Activated naive CD8-positive, alpha-beta T cell treated with anti-CD3 and anti-CD28 coated beads for 36 hours (primary cell): ENCODE results near the gene IP6K2. TPM values are rescaled to one million over a fixed set of nuclear protein-coding genes. Genes with fewer than 3 reads are reported as not detected.

Experiments
- DNase-seq: peaks from one replicate; pipeline ENCODE4 v3.0.0; 2021
- H3K27ac Mint-ChIP-seq: one replicate; pipeline ENCODE4 v1.8.0; 2022; ENCODE audit warnings: mild to moderate bottlenecking, moderate library complexity, mixed read lengths
- H3K27me3 Mint-ChIP-seq: one replicate; pipeline ENCODE4 v1.8.0; 2022; ENCODE audit warnings: mild to moderate bottlenecking, mixed read lengths
- H3K36me3 Mint-ChIP-seq: one replicate; pipeline ENCODE4 v1.8.0; 2021; ENCODE audit warnings: mild to moderate bottlenecking, mixed read lengths
- H3K4me1 Mint-ChIP-seq: one replicate; pipeline ENCODE4 v1.8.0; 2021; ENCODE audit warnings: mixed read lengths
- H3K4me3 Mint-ChIP-seq: one replicate; pipeline ENCODE4 v1.8.0; 2022; ENCODE audit warnings: mild to moderate bottlenecking, moderate library complexity, mixed read lengths
- H3K9me3 Mint-ChIP-seq: one replicate; pipeline ENCODE4 v1.8.0; 2022; ENCODE audit warnings: mixed read lengths
- total RNA-seq, 2 experiments: library from RNA; stranded (reverse); gene quantifications; one replicate each; pipeline ENCODE4 v1.2.3, GENCODE V29; 2021

The IP6K2 gene
- total RNA-seq, 2 experiments from 2014 or later: 42.6 to 49.9 TPM

DNA sequence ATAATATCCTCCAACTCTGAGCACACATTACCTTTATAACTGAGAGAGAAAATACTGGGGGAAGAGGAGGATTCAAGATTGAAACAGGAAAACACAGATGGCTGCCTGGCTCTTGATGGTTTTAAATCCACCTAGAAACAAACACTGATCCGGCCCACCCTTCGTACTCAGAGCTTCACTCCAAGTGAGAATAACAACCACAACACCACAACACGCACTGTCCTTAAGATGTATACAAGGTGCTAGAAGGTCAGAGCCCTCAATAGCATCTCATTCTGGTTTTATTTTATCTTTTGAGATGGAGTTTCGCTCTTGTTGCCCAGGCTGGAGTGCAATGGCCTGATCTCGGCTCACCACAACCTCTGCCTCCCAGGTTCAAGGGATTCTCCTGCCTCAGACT lies 9.9 kb downstream of the IP6K2 start:
- Mint-ChIP-seq H3K27me3 (no peaks in the 10 kb centered on the region), H3K4me3 (no peak overlapping the region), H3K4me1 (peaks cover 54% of the 10 kb centered on the region), H3K36me3 (peaks cover 31% of the 10 kb centered on the region), H3K9me3 (no peaks in the 10 kb centered on the region), H3K27ac (no peak overlapping the region)
- DNase-seq: no peak

DNA sequence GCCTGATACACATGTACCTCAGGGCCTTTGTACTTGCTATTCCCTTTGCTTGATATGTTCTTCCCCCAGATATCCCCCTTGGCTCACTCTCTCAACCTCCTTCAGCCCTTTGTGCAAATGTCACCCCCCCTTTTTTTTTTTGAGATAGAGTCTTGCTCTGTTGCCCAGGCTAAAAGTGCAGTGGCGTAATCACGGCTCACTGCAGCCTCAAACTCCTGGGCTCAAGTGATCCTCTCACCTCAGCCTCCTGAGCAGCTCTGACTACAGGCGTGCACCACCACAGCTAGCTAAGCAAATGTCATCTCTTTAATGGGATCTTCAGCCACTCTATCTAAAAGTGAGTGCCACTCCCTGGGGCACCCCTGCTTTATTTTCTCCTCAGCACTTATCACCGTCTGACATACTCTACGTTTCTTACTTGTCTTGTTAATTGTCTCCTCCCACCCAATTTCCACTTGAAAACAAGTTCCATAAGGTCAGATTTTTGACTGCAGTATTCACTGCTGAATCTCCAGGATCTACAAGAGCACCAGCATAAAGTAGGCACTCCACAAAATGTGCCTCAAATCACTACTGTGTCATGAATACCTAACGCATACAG lies 14.6 kb downstream of the IP6K2 start:
- Mint-ChIP-seq H3K4me3 (no peak overlapping the region), H3K27me3 (no peaks in the 10 kb centered on the region), H3K36me3 (peaks cover 33% of the 10 kb centered on the region), H3K27ac (no peak overlapping the region), H3K4me1 (peaks cover 34% of the 10 kb centered on the region), H3K9me3 (no peaks in the 10 kb centered on the region)
- DNase-seq: no peak

GRCh38 chr3:48700731-48701405 lies 16.2 kb downstream of the IP6K2 start:
- no peaks in the 10 kb centered on the region for H3K27me3 Mint-ChIP-seq
- H3K36me3 Mint-ChIP-seq: peaks cover 29% of the 10 kb centered on the region
- H3K4me1 Mint-ChIP-seq: peaks cover 36% of the 10 kb centered on the region
- no peaks in the 10 kb centered on the region for H3K9me3 Mint-ChIP-seq
- no peak overlapping the region for H3K4me3 Mint-ChIP-seq
- H3K27ac Mint-ChIP-seq: no peak overlapping the region
- DNase-seq: no peak

GRCh38 chr3:48698891-48699290 lies 18.1 kb downstream of the IP6K2 start:
- Mint-ChIP-seq H3K4me3 (no peak overlapping the region), H3K27me3 (no peaks in the 10 kb centered on the region), H3K27ac (no peak overlapping the region), H3K36me3 (peaks cover 25% of the 10 kb centered on the region), H3K9me3 (no peaks in the 10 kb centered on the region), H3K4me1 (peaks cover 35% of the 10 kb centered on the region)
- DNase-seq: no peak

- Mint-ChIP-seq H3K9me3 (no peaks in the 10 kb centered on the region), H3K36me3 (peaks cover 24% of the 10 kb centered on the region)
Measured at GRCh38 chr3:48697952-48698351, 19.1 kb downstream of the IP6K2 start.

GRCh38 chr3:48696601-48697000 lies 20.4 kb downstream of the IP6K2 start:
- H3K36me3 Mint-ChIP-seq: peaks cover 20% of the 10 kb centered on the region
- H3K27me3 Mint-ChIP-seq: no peaks in the 10 kb centered on the region
- H3K4me1 Mint-ChIP-seq: peaks cover 26% of the 10 kb centered on the region
- DNase-seq: no peak
- H3K4me3 Mint-ChIP-seq: no peak overlapping the region
- H3K9me3 Mint-ChIP-seq: no peaks in the 10 kb centered on the region
- H3K27ac Mint-ChIP-seq: peak overlapping the region; percentile 25

More at GRCh38 chr3:48697952-48698351, 19.1 kb downstream of the IP6K2 start:
- DNase-seq: no peak
- Mint-ChIP-seq H3K4me3 (no peak overlapping the region), H3K27me3 (no peaks in the 10 kb centered on the region), H3K27ac (no peak overlapping the region), H3K4me1 (peaks cover 34% of the 10 kb centered on the region)

GRCh38 chr3:48696156-48696555 lies 20.9 kb downstream of the IP6K2 start:
- H3K27ac Mint-ChIP-seq: peak overlapping the region; percentile 25
- H3K4me1 Mint-ChIP-seq: peaks cover 26% of the 10 kb centered on the region
- no peaks in the 10 kb centered on the region for H3K27me3 Mint-ChIP-seq
- no peak for DNase-seq
- H3K4me3 Mint-ChIP-seq: no peak overlapping the region
- H3K9me3 Mint-ChIP-seq: no peaks in the 10 kb centered on the region
- peaks cover 20% of the 10 kb centered on the region for H3K36me3 Mint-ChIP-seq

DNA sequence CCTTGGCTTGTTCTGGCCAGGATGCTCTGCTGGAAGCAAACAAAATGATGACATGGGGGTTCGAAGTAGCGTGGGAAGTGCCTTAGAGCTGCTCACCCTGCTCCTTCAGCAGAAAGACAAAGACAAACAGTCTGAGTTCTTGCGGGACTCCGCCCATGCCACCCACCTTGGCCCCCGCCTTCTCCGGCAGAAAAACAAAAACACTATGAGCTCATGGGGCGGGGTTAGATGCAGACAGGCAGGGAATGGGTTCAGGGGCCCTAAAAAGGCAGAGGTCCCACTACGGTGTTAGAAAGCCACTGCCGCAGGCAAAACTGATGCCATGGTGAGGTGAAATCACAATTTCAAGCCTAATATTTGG lies 21.6 kb downstream of the IP6K2 start:
- no peaks in the 10 kb centered on the region for H3K27me3 Mint-ChIP-seq
- H3K36me3 Mint-ChIP-seq: peaks cover 20% of the 10 kb centered on the region
- H3K9me3 Mint-ChIP-seq: no peaks in the 10 kb centered on the region
- no peak overlapping the region for H3K27ac Mint-ChIP-seq
- no peak for DNase-seq
- no peak overlapping the region for H3K4me3 Mint-ChIP-seq
- peaks cover 26% of the 10 kb centered on the region for H3K4me1 Mint-ChIP-seq

GRCh38 chr3:48694610-48695392 lies 22.2 kb downstream of the IP6K2 start:
- Mint-ChIP-seq H3K4me1 (peaks cover 21% of the 10 kb centered on the region), H3K36me3 (peaks cover 20% of the 10 kb centered on the region), H3K27me3 (no peaks in the 10 kb centered on the region), H3K4me3 (no peak overlapping the region), H3K9me3 (no peaks in the 10 kb centered on the region), H3K27ac (peak overlapping the region; percentile 60)
- no peak for DNase-seq

DNA sequence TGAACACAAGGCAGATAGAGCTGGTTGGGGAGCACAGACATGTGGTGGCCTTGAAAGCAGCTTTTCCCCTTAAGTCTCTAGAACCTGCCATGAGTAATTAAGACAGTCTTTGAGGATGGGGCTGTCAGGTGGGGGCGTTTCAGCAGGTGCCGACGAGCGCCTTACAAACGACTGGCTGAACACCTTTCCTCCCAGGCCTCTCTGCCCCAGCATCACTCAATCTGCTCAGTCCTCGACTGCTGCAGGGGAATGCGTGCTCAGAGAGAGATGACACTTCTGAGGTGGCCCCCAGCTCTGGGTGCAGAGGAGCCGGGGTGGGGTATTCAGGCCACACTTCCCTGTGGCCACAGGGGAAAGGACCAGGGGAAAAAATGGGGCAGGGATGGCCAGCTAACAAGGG lies 23.2 kb downstream of the IP6K2 start:
- no peak overlapping the region for H3K27ac Mint-ChIP-seq
- no peak for DNase-seq
- no peak overlapping the region for H3K4me3 Mint-ChIP-seq
- H3K9me3 Mint-ChIP-seq: no peaks in the 10 kb centered on the region
- H3K27me3 Mint-ChIP-seq: no peaks in the 10 kb centered on the region
- peaks cover 14% of the 10 kb centered on the region for H3K36me3 Mint-ChIP-seq
- peaks cover 18% of the 10 kb centered on the region for H3K4me1 Mint-ChIP-seq

- peaks cover 15% of the 10 kb centered on the region for H3K4me1 Mint-ChIP-seq
- peak overlapping the region; percentile 32 for H3K27ac Mint-ChIP-seq
- H3K27me3 Mint-ChIP-seq: no peaks in the 10 kb centered on the region
- H3K4me3 Mint-ChIP-seq: no peak overlapping the region
- no peak for DNase-seq
- H3K9me3 Mint-ChIP-seq: no peaks in the 10 kb centered on the region
- peaks cover 12% of the 10 kb centered on the region for H3K36me3 Mint-ChIP-seq
Measured at GRCh38 chr3:48692551-48692950, 24.5 kb downstream of the IP6K2 start.

DNA sequence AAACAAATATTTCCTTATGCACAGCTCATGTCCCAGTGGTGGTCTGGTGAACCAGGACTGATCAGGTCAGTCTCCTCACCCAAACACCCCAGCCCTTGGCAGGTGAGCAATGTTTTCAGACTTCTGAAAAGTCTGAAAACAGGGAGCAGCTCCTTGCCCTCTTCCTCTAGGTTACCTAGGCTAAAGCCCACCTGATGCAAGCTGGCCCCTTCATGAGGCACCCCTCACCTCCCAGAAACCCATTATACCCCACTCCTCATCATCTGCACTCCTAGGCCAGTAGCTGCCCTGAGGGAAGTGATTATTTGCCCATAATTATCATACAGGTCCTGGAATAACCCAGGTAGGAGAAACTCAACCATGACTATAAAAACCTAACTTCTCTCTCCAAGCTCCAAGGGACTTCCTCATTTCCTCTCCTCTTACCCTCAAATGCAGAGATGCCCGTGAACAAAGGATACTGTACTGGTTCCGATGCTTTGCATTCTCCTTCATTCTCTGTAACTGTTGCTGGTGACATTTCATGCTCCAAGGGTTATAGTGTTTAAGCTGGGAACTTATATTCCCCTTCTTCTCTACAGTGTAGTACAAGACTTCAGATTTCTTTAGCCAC lies 26.1 kb downstream of the IP6K2 start:
- no peak overlapping the region for H3K4me3 Mint-ChIP-seq
- DNase-seq: no peak
- peak overlapping the region; percentile 59 for H3K27ac Mint-ChIP-seq
- peaks cover 12% of the 10 kb centered on the region for H3K4me1 Mint-ChIP-seq
- peaks cover 11% of the 10 kb centered on the region for H3K36me3 Mint-ChIP-seq
- H3K9me3 Mint-ChIP-seq: no peaks in the 10 kb centered on the region
- H3K27me3 Mint-ChIP-seq: no peaks in the 10 kb centered on the region

- H3K27me3 Mint-ChIP-seq: no peaks in the 10 kb centered on the region
- no peak for DNase-seq
Measured at GRCh38 chr3:48689384-48689783, 27.6 kb downstream of the IP6K2 start.

DNA sequence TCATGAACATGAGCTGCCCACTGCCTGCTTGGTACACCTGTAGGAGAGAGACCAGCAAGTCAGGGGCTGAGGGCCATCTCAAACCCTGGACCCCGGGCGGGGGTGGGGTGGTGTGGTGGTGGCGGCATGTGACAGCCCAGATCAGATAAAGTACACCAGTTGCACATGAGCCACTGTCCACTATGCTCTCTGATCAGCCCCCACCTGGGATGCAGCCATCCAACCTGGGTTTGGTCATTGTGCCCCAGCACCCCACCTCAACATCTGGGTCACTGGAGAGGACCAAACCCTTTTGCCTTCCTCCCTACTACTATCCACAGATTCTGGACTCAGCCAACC lies 28.3 kb downstream of the IP6K2 start:
- no peak for DNase-seq
- Mint-ChIP-seq H3K36me3 (peaks cover 14% of the 10 kb centered on the region), H3K27me3 (no peaks in the 10 kb centered on the region), H3K4me3 (peak overlapping the region; percentile 25), H3K4me1 (peaks cover 16% of the 10 kb centered on the region), H3K9me3 (no peaks in the 10 kb centered on the region), H3K27ac (no peak overlapping the region)

More at GRCh38 chr3:48689384-48689783, 27.6 kb downstream of the IP6K2 start:
- H3K4me1 Mint-ChIP-seq: peaks cover 13% of the 10 kb centered on the region
- H3K27ac Mint-ChIP-seq: no peak overlapping the region
- no peak overlapping the region for H3K4me3 Mint-ChIP-seq
- peaks cover 10% of the 10 kb centered on the region for H3K36me3 Mint-ChIP-seq
- no peaks in the 10 kb centered on the region for H3K9me3 Mint-ChIP-seq

- Mint-ChIP-seq H3K27ac (no peak overlapping the region), H3K4me1 (peaks cover 17% of the 10 kb centered on the region), H3K27me3 (no peaks in the 10 kb centered on the region), H3K36me3 (peaks cover 14% of the 10 kb centered on the region), H3K4me3 (no peak overlapping the region), H3K9me3 (no peaks in the 10 kb centered on the region)
- no peak for DNase-seq
Measured at GRCh38 chr3:48688032-48688736, 28.8 kb downstream of the IP6K2 start.
